ENCODE data around the gene ATP13A1.

GRCh38 chr19:19659646-19660245 is 3.7 kb downstream of the ATP13A1 start:
- TF ChIP-seq MAX (IDR thresholded peaks at IDR 0.05) (no peak), BRCA1 (IDR thresholded peaks at IDR 0.05; ENCODE audit: low read depth, low read length) (no peak), CTCF (IDR thresholded peaks at IDR 0.05; ENCODE audit: control extremely low read depth in 1 of 3, insufficient read depth in 1 of 3, low read depth in 1 of 3, low read length in 3 of 3) (no peak), POLR2A (IDR thresholded peaks at IDR 0.05; ENCODE audit: control extremely low read depth in 1 of 2, low read depth in 2 of 2, low read length in 2 of 2) (no peak), EP300 (IDR thresholded peaks at IDR 0.05; ENCODE audit: borderline replicate concordance in 1 of 2, low read depth in 2 of 2, low read length in 2 of 2) (no peak), SIX5 (IDR thresholded peaks at IDR 0.05; ENCODE audit: low read depth, low read length) (no peak), POLR2AphosphoS5 (IDR thresholded peaks at IDR 0.05; ENCODE audit: low read depth, low read length) (no peak), TAF7 (optimal IDR thresholded peaks at IDR 0.05; ENCODE audit: borderline replicate concordance, low read depth, low read length) (no peak), CHD7 (IDR thresholded peaks at IDR 0.05; ENCODE audit: insufficient replicate concordance, low read length) (no peak), SIN3A (conservative IDR thresholded peaks at IDR 0.05 in 1 of 2, IDR thresholded peaks at IDR 0.05 in 1 of 2; ENCODE audit: low read depth in 1 of 2, low read length in 2 of 2) (no peak), TAF1 (IDR thresholded peaks at IDR 0.05; ENCODE audit: low read depth, low read length) (no peak), SP1 (IDR thresholded peaks at IDR 0.05; ENCODE audit: low read depth, low read length) (no peak), JUN (IDR thresholded peaks at IDR 0.05; ENCODE audit: low read depth, low read length) (no peak)
